Hepatocyte (in vitro differentiated cells): Measurements from ENCODE around the gene SIM2. TPM values are rescaled to one million over a fixed set of nuclear protein-coding genes. Genes with fewer than 3 reads are reported as not detected.

Source experiments
- DNase-seq: peaks from one replicate; pipeline ENCODE4 v3.0.0-alpha.2; 2016; ENCODE audit warnings: low spot score
- H2AFZ ChIP-seq: fragments of 200-600 bp; sonication (generic); 2 replicates; pipeline ENCODE4 v1.6.0; 2016; ENCODE audit warnings: antibody characterized with exemption, mild to moderate bottlenecking
- H3K27ac ChIP-seq: fragments of 200-600 bp; sonication (generic); 2 replicates; pipeline ENCODE4 v1.5.1; 2016; ENCODE audit warnings: mild to moderate bottlenecking
- H3K27me3 ChIP-seq: fragments of 200-600 bp; sonication (generic); 2 replicates; pipeline ENCODE4 v1.6.1; 2016
- H3K36me3 ChIP-seq: fragments of 200-600 bp; sonication (generic); replicated peaks from 2 replicates; pipeline ENCODE4 v1.5.1; 2016; ENCODE audit warnings: low read depth; ENCODE audit not compliant: insufficient read depth
- H3K4me1 ChIP-seq: fragments of 200-600 bp; sonication (generic); 2 replicates; pipeline ENCODE4 v1.5.1; 2016; ENCODE audit warnings: mild to moderate bottlenecking, moderate library complexity; ENCODE audit not compliant: insufficient read depth
- H3K4me2 ChIP-seq: fragments of 200-600 bp; sonication (generic); 2 replicates; pipeline ENCODE4 v1.6.0; 2016
- H3K4me3 ChIP-seq: fragments of 200-600 bp; sonication (generic); 2 replicates; pipeline ENCODE4 v1.5.1; 2016; ENCODE audit warnings: mild to moderate bottlenecking
- H3K79me2 ChIP-seq: fragments of 200-600 bp; sonication (generic); 2 replicates; pipeline ENCODE4 v1.6.0; 2017; ENCODE audit warnings: mild to moderate bottlenecking
- H3K9me2 ChIP-seq: fragments of 200-600 bp; sonication (generic); replicated peaks from 2 replicates; pipeline ENCODE4 v1.6.0; 2017; ENCODE audit warnings: mild to moderate bottlenecking; ENCODE audit not compliant: insufficient read depth
- H3K9me3 ChIP-seq: fragments of 200-600 bp; sonication (generic); 2 replicates; pipeline ENCODE4 v1.5.1; 2016; ENCODE audit warnings: low read depth, mild to moderate bottlenecking
- H4K20me1 ChIP-seq: fragments of 200-600 bp; sonication (generic); 2 replicates; pipeline ENCODE4 v1.6.0; 2016; ENCODE audit warnings: mild to moderate bottlenecking; ENCODE audit not compliant: insufficient read depth, poor library complexity, severe bottlenecking
- CTCF ChIP-seq: fragments of 200-600 bp; sonication (generic); IDR thresholded peaks from 2 replicates; pipeline ENCODE4 v1.5.1; 2016; ENCODE audit warnings: antibody characterized with exemption, mild to moderate bottlenecking; ENCODE audit not compliant: poor library complexity
- EZH2 ChIP-seq: fragments of 200-600 bp; sonication (generic); IDR thresholded peaks from 2 replicates; pipeline ENCODE4 v1.6.1; 2016; ENCODE audit warnings: antibody characterized with exemption, mild to moderate bottlenecking, borderline replicate concordance
- EZH2phosphoT487 ChIP-seq: fragments of 200-600 bp; sonication (generic); IDR thresholded peaks from one replicate; pipeline ENCODE4 v1.6.1; 2018; ENCODE audit warnings: antibody characterized with exemption, mild to moderate bottlenecking, low read depth, moderate library complexity; ENCODE audit not compliant: unreplicated experiment, severe bottlenecking
- WGBS: methylation state at CpG from one replicate; pipeline ENCODE4 v1.1.6; 2016; ENCODE audit warnings: low lambda C conversion rate; ENCODE audit errors: missing lambda C conversion rate; 5-methylcytosine and 5-hydroxymethylcytosine counted together
- polyA plus RNA-seq: library from polyadenylated mRNA; unstranded; fragments of >200 nt; fragmentation: Nextera tagmentation; extraction: Ambion mirVana; gene quantifications from 2 replicates; pipeline ENCODE4 v1.2.1, GENCODE V29; 2016
- total RNA-seq: library from RNA; depleted of rRNA; stranded (reverse); fragments of >200 nt; gene quantifications from 2 replicates; pipeline ENCODE4 v1.2.3, GENCODE V29; 2014

The SIM2 gene
- total and polyA plus RNA-seq, 2 experiments from 2014 or later, result 0.20 to 0.35 TPM

GRCh38 chr21:36697060-36697850, 1.7 kb upstream of the SIM2 start:
- Histone ChIP-seq H2AFZ (no peak overlapping the region), H3K9me3 (no peaks in the 10 kb centered on the region), H3K27ac (no peak overlapping the region), H3K4me1 (peaks cover 26% of the 10 kb centered on the region), H3K27me3 (peaks cover 98% of the 10 kb centered on the region), H4K20me1 (no peaks in the 10 kb centered on the region), H3K36me3 (no peaks in the 10 kb centered on the region), H3K4me3 (no peak overlapping the region), H3K4me2 (peak overlapping the region; percentile 53), H3K79me2 (no peaks in the 10 kb centered on the region), H3K9me2 (no peaks in the 10 kb centered on the region)
- TF ChIP-seq EZH2 (peak; percentile 82), EZH2phosphoT487 (peak; percentile 30), CTCF (no peak)
- DNase-seq, result no peak
- WGBS, result 4% methylated on average over 57 of the region's 58 CpGs

GRCh38 chr21:36697851-36698384, 997 bp upstream of the SIM2 start:
- Histone ChIP-seq H3K4me1 (peaks cover 26% of the 10 kb centered on the region), H3K27ac (no peak overlapping the region), H3K9me3 (no peaks in the 10 kb centered on the region), H3K4me3 (no peak overlapping the region), H3K4me2 (peak overlapping the region; percentile 89), H3K27me3 (peaks cover 98% of the 10 kb centered on the region), H2AFZ (peak overlapping the region; percentile 68), H3K36me3 (no peaks in the 10 kb centered on the region), H3K79me2 (no peaks in the 10 kb centered on the region), H4K20me1 (no peaks in the 10 kb centered on the region), H3K9me2 (no peaks in the 10 kb centered on the region)
- TF ChIP-seq EZH2 (no peak), CTCF (no peak), EZH2phosphoT487 (no peak)
- WGBS, result 8% methylated on average over 28 of the region's 33 CpGs
- no peak for DNase-seq

GRCh38 chr21:36698385-36698980, 432 bp upstream of the SIM2 start:
- Histone ChIP-seq H3K79me2 (no peaks in the 10 kb centered on the region), H2AFZ (peak overlapping the region; percentile 68), H3K9me2 (no peaks in the 10 kb centered on the region), H3K27me3 (peaks cover 98% of the 10 kb centered on the region), H3K36me3 (no peaks in the 10 kb centered on the region), H3K4me2 (peak overlapping the region; percentile 89), H3K9me3 (no peaks in the 10 kb centered on the region), H4K20me1 (no peaks in the 10 kb centered on the region), H3K27ac (no peak overlapping the region), H3K4me1 (peaks cover 26% of the 10 kb centered on the region), H3K4me3 (no peak overlapping the region)
- 0% methylated on average over 23 of the region's 62 CpGs for WGBS
- DNase-seq, result no peak
- TF ChIP-seq EZH2phosphoT487 (no peak), EZH2 (no peak)
